HuH-7 (cell line): ENCODE results near the gene LTBR.

Experiments used
- DNase-seq: peaks from one replicate; pipeline ENCODE4 v3.0.0; 2011; ENCODE audit warnings: low spot score

Gene LTBR

DNA sequence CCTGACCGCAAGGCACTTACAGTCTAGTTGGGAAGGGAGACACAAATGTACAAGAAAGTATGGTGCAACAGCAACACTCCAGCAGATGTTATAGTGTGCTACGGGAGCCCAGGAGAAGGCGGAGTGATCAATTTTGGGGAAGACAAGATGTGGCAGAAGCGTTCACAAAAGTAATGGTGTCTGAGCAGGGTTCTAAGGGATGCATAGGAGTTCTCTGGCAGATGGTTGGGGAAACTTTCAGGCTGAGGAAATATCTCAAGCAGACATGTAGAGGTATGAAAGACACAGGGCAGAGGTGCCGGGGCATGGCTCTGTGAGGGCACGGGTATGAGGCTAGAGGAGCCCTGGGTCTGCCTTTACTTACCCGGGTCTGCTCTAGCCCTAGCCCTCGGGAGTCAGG is 37.0 kb upstream of the LTBR start:
- DNase-seq: no peak

DNA sequence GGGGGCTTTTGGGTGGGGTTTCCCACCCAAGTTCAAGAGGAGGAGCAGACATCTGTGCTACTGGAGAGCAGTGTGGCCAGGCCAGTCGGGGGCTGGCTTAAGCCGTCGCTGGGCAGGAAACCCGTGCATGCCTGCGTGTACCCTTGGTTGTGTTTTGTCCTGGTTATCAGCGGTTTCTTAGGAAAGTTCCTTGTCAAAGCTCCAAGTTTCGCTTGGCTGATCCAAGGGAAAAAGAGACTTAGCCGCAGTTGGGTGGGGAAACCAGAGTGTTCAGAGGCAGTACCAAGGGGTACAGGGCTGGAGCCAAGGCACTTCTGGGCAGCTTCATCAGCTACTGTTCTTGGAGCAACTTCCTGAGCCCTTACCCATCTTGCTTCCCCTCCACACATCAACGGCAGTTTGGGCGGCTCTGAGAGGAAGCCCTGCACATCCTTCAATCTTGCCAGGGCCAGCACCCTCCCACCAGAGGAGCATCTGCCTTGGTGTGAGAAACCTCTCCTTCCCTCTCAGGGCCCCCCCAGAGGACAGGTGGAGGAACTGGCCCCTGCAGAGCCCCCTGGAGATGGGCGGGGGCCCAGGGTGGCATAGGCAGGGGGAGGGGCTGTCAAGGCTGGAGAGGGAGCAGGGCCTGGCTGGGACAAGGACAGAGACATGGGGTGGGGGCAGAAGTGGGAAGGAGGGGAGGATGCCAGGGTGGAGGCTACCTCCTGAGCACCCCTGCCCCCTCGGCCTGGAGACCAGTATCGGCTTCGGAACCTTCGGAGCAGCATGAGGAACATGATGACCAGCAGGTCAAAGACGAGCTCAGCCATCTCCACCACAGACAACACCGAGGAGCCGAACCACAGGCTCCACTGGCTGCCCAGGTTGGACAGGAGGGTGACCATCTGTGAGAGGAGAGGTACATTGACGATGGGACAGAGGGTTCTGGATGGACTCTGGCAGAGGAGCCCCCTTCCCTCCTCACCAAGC is 36.3 kb upstream of the LTBR start:
- DNase-seq: no peak

DNA sequence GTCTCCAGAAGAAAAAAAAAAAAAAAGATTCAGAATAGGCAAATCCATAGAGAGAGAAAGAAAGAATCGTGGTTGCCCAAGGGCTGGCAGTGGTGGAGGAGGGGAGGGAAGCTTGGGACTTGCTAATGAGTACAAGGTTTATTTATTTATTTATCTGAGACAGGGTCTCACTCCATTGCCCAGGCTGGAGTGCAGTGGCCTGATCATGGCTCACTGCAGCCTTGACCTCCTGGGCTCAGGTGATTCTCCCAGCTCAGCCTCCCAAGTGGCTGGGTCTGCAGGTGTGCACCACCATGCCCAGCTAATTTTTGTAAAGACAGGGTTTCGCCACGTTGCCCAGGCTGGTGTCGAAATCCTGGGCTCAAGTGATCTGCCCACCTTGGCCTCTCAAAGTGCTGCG is 32.3 kb upstream of the LTBR start:
- no peak for DNase-seq

DNA sequence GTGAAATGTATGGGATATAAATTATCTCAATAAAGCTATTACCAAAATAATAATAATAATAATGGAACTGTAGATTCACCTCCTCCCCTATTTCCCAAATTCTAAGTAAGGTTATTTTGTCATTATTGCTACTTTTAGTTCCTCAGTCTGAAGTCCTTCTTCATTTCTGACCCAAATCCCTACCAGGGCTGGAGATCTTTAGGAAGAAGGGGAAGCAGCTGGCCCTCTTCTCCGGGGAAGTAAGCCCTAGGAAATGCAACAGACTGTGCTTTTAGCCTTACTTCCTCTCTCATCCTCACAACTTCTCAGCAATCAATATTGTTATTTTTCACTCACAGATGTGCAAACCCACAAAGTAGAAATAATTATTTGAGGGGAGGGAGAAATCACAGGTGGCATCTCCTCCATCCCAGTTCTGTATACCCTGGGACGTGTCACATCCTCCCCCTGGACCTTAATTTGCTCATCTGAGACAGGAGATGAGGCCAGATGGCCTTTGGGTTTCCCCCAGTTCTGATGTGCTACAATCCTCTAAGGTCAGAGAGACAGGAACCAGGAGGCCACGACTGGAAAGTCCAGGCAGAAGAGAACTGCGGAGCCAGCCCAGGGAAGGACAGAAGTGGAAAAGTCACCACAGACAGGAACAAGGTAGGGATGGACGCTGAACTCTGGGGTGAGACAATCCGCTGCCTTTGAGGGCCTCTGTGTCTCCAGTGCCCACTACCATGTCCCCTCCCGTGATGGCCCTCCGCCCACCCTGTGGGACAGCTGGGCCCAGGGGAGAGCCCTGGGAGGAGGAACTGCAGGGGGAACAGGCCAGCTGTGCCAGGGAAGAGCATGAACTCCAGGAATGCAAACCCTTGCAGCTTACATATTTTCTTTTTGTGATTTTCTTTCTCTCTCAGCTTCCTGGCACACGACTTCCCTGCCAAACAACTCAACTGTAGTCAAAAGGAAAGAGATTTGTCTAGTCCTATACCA is 31.5 kb upstream of the LTBR start:
- DNase-seq: no peak

DNA sequence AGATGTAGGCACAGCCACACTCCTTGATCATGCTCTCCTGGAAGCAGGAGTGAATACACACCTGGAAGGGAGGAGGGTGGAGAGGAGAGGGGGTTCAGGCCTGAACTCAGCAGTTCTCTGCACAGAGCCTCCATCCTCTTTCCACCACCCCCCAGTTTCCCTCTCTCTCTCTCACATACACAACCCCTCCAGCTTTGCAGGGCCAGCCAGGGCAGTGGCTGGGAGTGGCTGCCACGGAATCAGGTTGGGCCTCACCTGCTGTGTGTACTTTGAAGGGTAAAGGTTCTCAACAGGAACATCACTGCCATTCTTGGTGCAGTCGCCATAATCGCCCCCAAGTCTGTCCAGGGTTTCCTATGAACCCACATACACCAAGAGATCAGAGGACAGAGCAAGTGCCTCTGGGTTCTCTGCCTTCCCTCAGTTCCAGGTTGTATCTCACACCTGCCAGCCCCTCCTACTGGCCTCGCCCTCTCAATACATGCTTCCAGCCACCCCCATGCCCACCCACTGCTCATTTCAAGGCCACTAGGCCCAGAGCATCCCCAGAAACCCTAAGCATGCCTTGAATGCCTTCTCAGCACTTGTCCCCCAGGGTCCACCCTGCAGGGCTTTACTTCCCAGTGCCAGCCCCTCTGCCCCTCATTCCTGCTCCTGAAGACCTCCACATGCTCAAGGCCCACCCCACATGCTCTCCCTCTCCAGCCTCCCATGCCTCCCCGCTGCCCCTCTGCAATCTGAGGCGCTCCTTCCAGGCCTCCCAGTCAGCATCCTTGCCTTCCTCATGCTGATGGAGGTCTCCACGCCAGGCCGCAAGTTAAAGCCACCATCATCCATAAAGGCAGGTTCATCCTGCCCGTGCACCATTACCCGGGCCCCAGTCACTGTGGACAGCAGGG is 29.2 kb upstream of the LTBR start:
- DNase-seq: no peak

DNA sequence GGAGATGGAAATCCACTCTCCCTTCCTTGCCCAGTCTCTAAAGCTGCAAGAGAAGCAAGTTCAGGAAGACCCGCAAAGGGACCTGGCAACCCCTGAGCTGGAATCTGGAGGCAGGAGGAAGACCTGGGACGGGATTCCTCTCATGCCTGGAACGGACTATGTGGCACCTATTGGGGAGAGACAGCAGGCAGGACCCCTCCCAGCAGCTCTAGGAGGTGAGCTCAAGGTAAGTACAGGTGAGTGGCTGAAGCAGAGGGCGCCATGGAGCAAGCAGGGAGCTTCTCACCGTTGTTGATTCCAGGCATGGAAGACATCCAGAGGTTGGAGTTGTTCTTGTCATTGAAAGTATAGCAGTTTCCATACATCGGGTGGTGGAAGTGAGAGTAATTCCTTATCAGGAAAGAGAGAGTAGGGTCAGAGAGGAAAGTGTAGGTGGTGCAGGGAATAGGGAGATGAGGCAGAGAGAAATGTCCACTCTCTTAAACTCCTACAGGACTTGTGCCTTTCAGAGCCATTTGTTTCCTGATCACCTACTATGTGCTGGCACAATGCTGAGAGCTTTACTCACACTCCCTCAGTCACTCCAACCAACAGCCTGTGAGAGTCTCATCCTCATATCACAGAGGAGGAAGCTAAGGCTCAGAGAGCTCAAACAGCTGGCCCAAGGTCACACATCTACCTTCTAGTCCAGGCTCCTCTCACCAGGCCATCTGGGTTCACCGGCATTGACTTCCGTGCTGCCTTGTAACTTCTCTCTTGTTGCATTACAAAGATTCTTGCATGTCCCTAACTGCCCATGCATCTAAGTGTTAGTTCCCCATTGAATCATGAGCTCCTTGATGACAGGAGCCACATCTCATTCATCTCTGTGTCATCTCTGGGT is 28.2 kb upstream of the LTBR start:
- DNase-seq: no peak

DNA sequence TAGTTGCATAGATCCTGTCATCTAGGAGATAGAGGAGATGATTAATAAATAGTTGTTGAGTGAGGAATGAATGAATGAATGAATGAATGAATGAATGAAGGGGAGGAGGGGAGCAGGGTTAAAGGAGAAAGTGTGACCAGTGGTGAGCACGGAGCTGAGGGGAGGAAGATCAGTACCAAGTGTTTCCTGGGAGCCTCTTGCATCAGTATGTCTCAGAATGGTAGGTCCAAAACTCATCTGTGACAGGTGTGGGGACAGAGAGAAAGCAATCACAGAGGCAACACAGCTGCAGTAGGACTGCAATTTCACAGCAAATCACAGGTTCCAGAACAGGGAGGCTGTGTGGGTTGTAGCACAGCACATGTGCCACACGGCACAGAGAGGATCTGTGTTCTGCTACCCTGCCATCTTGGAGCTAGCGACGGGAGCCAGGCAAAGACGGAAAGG is 27.6 kb upstream of the LTBR start:
- DNase-seq: no peak

DNA sequence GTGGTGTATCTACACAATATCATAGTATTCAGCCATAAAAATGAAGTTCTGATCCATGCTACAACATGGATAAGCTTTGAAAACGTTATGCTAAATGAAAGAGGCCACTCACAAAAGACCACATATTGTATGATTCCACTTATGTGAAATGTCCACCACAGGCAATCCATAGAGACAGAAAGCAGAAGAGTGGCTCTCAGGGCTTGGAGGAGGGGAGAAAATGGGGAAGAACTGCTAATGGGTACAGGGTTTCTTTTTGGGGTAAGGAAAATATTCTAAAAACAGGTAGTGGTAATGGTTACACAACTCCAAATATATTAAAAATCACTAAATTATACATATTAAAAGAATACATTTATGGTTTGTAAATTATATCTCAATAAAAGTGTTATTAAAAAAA is 25.1 kb upstream of the LTBR start:
- DNase-seq: no peak

DNA sequence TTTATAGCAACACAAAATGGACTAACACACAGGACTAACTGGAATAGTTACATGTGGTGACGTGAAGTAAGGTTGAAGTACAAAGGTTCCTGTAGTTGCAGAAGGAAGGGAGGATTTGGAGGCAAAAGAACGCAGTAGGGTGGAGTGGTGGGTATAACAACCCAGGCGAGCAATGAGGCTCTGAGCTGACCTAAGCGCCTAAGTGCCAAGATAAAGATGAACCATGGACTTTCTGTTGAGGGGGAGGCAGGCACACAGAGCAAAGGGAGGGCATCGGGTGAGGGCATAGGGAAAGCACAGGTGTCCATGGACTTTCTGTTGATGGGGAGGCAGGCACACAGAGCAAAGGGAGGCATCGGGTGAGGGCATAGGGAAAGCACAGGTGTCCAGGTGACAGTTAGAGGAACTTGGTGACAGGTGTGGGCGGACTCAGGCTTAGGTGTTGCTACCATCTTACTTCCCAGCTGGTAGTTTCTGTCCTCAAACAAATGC is 23.8 kb upstream of the LTBR start:
- no peak for DNase-seq

DNA sequence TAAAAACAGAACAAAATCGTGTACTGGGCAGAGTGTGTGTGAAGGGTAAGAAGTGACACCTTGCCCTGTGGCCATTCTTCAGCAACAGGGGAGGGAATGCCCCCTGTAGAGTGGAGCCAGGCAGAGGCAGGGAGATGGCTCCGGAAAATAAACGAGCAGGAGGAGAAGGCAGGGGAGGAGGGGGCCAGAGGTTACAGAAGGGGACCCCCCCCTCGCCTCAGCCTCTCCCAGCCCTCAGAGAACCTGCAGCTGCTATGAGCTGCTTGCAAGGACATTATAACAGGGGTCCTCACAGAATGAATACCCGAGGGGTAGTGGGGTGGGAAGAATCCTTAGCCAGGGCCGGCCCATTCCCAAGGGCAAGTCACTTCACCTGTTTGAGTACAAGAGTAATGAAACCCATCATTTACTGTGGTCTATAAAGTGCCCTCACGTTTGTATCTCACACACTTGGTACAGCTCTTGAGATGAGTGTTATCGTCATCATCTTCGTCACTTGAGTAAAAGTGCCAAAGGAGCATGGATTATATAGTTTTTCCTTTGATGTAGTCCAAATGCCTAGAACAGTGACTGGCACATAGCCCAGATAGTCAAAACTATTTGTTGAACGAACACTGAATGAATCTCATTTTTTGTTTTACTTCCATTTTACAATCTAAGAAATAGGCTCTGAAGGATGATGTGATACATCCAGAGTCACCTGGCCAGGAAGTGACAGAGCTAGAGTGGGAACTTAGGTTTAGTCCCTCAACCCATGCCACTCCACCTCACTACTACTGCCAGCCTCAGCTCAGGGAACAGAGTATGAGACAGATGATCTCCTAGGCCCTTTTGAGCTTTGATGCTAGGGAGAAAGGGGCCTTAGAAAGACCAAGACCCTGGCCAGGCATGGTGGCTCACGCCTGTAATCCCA is 23.1 kb upstream of the LTBR start:
- no peak for DNase-seq

DNA sequence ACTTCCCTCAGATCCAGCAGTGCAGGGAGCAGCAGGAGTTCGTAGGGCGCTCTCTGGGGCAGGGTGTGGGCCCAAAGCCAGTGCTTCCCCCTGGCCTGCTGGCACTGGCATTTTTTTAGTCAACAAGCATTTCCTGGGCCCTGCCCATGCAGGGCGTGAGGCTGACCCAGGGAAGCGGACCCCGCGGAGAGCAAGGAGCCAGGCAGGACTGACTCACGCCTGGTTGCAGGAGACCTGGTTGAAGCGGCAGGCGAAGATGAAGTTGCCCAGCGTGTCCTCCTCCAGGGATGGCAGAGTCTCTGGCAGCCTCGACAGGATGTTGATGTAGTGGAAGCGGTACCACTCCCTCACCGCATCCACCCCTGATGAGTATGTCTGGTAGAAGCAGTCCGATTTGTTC is 22.1 kb upstream of the LTBR start:
- no peak for DNase-seq

DNA sequence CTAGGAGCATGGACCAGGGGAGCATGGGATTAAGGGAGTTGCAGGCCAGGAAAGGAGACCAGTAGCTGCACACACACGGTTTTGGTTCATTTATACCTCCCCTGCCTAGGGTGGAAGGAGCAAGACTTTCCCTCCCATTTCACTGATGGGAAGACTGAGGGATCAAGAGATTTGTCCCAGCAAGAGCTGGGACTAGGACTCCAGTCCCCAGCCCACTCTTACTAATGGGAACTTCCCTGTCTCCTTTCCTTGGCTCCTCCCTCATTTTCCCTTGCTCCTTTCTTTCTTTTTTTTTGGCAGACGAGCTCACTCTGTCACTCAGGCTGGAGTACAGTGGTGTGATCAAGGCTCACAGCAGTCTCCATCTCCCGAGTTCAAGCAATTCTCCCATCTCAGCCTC is 21.6 kb upstream of the LTBR start:
- DNase-seq: no peak

DNA sequence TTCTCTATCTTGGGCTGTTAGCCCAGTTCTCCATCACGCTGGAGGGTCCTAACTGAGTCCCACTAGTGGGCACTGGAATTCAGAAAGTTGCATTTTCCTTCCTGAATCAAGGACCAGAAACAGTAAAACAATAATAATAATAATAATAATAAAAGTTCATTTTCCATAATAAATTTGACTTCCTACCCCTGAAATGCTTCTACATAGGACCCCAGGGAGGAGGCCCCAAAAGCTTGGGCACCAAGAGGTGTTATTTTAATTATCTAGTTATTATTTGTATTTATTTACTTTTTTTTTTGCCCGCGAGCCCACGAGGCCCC is 21.0 kb upstream of the LTBR start:
- no peak for DNase-seq

DNA sequence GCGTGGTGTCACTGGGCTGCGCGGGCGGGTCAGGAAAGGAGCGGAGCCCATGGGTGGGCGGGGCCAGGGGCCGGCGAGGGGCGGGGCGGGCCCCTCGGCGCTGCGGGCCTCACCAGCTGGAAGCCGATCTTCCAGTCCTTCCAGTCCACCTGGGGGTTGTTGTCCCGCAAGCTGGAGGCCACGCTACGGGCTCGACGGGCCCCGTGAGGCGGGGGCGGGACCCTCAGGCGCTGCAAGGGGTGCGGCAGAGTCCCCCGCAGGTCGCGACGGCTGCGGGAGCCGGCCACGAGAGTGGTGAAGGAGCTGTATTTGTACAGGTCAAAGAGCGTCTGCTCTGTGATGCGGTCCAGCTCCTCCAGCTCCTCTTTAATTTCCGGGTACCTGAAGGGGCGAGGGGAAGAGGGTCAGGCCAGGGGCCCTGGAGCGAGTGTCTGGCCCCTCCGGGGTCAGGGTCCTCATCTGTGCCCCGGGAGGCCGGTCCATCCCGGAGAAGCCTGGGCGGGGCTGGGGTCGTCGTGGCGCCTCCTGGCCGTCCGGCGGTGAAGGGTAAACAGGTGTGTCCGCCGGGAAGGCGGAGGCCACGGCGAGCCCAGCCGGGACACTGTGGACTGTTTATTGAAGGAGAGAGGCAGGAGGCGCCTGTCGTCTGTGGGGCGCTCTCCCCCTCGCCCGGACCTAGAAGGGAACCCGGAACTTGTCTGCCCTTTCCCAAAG is 20.5 kb upstream of the LTBR start:
- DNase-seq: peak; percentile 94

DNA sequence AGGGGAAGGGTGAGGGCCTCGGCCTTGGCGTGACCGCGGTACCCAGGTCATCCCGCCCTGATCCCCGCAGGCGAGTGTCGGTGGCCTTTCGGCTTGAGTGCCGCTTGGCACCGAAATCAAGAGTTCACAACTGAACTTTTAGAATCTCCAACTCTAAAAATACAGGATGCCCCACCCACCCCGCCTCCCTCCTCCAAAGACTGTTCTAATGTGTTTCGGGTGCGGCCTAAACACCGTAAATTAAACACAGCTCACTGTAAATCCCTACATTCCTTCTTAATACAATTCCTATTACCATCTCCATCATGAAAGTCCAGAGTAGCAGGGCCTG is 20.0 kb upstream of the LTBR start:
- no peak for DNase-seq

DNA sequence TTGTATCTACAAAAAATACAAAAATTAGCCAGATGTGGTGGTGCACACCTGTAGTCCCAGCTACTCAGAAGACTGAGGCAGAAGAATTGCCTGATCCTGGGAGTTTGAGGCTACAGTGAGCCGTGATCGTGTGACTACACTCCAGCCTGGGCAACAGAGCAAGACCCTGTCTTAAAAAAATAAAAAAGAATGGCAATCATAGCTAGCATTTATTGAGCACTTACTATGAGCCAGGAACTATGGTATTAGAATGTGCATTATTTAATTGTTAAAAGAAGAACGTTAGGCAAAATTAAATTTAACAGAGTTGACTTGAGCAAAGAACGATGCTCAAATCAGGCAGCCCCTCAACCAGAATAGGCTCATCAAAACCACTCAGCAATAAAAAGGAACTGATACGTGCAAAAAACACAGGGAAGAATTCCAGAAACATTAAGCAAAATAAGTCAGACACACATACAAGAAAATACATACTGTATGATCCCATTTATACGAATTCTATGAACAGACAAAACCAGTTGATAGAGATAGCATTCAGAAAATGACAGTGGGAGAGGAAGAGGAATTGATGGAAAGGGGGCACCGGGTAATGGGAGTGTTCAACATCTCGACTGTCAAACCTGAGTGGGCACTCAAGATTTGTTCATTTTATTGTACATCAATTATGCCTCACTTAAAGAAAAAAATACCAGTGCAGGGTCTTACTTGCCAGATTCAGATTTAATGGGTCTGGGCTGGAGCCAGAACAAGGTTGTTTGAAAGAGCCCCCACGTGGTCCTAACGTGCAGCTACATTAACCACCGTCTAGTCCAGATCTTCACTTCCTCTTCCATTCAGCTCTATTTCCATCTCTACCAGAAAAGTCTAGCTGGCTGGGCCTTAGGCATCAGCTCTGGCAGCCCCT is 16.6 kb upstream of the LTBR start:
- no peak for DNase-seq

DNA sequence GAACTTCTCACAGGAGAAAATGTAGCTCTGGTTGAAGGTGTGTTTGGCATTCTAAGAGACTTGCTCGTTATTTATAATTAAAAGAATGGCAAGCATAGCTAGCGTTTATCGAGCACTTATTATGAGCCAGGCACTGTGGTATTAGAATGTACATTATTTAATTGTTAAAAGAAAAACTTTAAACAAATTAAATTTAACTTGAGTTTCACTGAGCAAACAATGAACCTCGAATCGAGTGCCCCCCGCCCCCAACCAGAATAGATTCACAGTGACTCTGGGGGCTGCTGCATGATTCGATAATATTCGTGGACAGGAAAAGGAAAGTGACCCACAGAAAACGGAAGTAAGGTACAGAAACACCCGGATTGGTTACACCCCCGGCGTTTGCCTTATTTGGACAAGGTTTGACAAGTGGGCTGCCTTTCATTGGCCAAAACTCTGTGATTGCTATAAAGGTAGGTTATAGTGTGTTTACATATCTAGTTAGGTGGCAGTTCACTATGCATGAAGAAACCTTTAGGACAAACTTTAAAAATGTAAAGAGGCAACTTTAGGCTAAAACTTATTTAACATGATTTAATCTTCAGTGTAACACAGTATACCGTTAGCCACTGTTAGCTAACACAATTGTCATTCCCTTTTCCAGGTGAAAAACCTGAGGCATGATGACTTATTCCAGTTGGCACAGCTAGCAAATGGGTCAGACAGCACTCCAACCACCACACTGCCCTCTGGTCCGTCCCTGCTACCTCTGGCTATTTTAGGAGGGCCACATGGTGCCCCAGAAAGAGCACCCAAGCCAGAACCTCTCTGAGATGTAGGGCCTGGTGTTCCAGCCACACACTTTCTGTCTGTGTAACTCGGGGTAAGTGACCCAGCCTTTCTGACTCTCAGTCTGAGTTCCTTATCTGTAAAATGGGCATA is 15.7 kb upstream of the LTBR start:
- no peak for DNase-seq
